VCaP (cell line): ENCODE data around the gene GIT1.

ENCODE experiments used
- H3K27ac ChIP-seq: fragments of 450-650 bp; 2 replicates; pipeline ENCODE4 v1.5.1; 2017
- CTCF ChIP-seq: fragments of 450-650 bp; conservative IDR thresholded peaks from 2 replicates; pipeline ENCODE4 v1.5.1; 2017; ENCODE audit warnings: mild to moderate bottlenecking, moderate library complexity

Gene GIT1

GRCh38 chr17:29533976-29534375, 55.5 kb downstream of the GIT1 start:
- TF ChIP-seq CTCF = no peak
- H3K27ac ChIP-seq = no peak overlapping the region

GRCh38 chr17:29526322-29526721, 63.1 kb downstream of the GIT1 start:
- TF ChIP-seq CTCF = no peak
- H3K27ac ChIP-seq = no peak overlapping the region

GRCh38 chr17:29524692-29525091, 64.8 kb downstream of the GIT1 start:
- no peak for TF ChIP-seq CTCF
- H3K27ac ChIP-seq = no peak overlapping the region
